ENCODE measurements around the gene TRHDE.

The TRHDE gene

DNA sequence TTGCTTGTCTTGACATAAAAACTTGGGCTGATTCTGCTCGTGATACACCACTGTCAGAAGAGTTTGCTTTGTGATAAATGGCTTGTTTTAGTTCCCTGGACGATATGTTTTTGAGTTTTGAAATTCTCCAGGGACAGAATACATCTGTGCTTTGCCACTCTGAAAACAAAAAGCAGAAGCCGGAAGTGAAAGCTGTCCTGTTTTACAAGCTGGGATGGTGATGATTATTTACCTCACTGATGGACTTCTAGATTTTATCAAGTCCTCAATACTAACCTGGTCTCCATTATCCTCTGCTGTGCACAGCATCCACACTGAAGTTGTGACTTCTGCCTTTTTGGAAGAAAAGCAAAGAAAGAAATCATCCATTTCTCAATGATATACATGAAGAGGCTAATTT lies 251.6 kb downstream of the TRHDE start:
- DNase-seq, result no peak

DNA sequence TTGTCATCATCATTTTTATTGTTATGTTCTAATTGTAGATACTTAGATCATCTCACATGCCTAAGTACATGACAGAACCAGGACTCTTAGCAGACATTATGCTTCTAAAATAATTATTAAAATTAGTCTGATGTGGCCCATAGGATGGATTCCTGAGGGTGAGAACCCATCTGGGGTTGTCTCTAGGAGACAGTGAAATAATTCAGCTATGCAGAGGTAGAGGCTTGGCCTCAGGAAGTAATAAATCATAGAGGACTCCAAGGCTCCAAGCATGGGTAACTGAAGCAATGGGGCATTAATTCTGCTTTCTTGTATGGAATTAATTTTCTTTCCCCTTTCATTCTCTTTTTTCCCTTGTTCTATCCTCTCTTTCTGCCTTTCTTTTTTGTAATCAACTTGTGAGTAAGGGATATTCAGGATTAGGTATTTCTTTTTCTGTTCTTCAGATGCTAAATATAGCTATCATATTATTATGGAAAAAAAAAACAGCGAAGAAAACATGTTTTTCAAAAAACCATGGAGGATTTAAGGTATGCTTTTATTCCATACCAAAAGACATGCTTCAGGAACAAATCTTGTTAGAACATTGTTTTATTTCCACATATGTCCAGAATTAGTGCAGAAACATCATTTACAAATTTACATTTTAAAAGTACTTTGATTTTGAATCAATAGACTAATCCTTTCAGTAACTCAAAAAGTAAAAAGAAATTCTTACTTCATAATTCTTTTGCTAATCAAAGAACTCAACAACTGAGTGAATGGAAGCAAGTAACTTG lies 263.2 kb downstream of the TRHDE start:
- DNase-seq, result no peak

- no peak for DNase-seq
Observed at GRCh38 chr12:72540811-72541210, 268.6 kb downstream of the TRHDE start.

- DNase-seq, result no peak
Observed at GRCh38 chr12:72543777-72544467, 271.8 kb downstream of the TRHDE start.

- DNase-seq, result no peak
Observed at GRCh38 chr12:72546106-72546505, 273.9 kb downstream of the TRHDE start.

DNA sequence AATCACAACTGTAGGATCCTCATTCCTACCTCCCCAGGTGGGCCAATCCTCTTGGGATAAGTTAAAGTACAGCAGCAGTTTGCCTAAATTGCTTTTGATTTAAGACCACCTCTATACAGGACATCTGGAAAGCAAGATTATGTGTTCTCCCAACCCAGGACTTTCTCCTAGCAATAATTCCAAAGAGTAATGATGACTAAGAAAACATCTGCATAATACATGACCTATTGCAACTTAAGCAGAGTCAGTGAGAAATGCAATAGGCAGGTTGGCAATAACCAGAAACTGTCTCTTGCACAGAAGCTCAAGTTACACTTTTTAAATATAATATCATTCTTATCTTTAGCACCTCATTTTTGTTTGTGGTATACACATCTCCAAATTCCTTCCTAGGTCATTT lies 275.4 kb downstream of the TRHDE start:
- no peak for DNase-seq

DNA sequence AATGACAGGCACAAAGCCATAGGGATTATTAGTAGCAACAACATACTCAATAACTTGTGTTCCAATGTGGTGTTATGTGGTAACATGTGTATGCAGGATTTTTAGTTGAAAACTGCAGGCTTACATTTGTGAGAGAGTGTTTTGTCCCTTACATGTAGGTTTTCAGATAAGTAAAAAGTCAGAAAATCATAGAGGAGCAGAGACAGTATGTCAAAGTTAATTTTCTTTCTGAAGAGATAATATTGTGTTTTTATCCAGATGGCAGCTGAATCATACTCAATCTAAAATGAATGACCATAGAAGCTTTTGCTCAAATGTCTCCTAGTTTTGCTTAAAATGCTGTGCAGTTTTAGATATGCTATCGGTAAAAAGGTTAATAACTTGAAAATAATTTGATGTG lies 277.0 kb downstream of the TRHDE start:
- DNase-seq, result no peak

- DNase-seq, result no peak
Observed at GRCh38 chr12:72560003-72560769, 288.0 kb downstream of the TRHDE start.

- no peak for DNase-seq
Observed at GRCh38 chr12:72570601-72571000, 298.4 kb downstream of the TRHDE start.

- DNase-seq, result no peak
Observed at GRCh38 chr12:72574138-72574537, 302.0 kb downstream of the TRHDE start.

GRCh38 chr12:72578327-72578726 lies 306.2 kb downstream of the TRHDE start:
- no peak for DNase-seq

DNA sequence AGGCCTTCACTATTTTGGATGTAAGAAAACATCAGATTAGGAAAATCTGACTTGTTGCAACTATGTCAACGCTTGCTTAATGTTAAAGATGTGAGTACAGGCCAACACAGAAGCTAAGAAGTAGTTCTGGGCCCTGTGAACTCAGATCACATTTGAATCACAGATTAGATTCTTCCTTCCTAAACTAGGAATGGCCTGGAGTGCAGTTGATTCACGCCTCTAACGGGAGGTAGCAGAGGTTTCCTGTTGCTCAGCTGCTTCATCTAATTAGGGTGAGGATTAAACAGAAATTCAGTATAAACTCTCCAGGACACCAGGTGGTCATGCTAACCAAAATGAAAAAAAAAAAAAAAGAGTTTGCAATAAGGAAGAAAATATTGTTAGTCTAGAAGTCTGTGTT lies 314.3 kb downstream of the TRHDE start:
- no peak for DNase-seq

DNA sequence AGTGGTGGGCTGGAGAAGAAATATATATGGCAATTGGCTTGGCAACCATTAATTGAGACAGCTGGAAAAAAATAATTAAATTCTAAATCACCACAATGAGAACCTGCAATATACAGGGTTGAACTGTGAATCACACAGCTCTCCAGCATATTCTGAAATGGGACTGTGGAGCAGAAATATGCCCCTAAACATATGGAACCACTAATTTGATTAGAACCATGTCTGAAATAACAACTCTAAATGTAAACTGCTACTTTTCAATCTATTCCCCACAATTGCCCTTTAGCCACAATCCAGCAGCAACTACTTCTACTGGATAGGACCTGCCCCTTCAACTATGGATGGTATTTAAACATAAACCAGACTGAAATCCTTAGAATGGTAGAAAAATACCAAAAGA lies 330.4 kb downstream of the TRHDE start:
- DNase-seq, result no peak

DNA sequence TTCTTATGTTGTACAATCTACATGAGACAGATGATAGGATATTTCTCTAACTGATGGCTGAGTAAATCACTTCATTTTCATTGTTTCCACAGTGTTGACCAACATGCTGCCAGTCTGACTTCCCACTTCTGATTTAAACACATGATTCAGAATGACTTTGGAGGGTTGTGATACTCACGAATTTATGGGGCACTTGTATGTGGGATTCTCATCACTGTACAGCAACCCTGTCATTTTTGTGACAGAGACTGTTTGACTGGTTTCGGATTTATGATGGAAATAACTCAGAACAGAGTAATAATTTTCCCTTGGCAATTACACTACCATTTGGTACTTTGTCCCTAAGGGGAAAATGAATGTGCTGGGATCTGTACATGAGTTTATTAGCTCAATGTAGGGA lies 333.8 kb downstream of the TRHDE start:
- no peak for DNase-seq

DNA sequence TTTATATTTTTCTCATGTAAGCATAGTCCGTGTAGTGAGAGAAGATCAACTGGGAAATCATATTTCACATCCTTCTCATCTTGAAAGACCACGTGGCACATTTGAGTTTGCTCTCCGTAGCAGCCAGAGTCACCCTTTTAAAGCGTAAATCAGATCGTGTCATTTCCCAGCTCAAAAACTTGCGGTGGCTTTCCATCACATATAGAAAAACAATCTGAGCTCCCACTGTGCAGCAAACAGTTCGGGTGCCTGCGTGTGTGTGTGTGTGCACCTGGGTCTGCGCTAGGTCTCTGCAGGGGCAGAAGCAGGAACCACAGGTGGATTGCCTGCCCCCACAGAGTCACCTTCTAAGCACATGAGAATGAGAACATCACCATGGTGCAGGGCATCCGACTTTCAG lies 338.2 kb downstream of the TRHDE start:
- no peak for DNase-seq

- DNase-seq, result no peak
Observed at GRCh38 chr12:72610854-72611358, 338.7 kb downstream of the TRHDE start.

DNA sequence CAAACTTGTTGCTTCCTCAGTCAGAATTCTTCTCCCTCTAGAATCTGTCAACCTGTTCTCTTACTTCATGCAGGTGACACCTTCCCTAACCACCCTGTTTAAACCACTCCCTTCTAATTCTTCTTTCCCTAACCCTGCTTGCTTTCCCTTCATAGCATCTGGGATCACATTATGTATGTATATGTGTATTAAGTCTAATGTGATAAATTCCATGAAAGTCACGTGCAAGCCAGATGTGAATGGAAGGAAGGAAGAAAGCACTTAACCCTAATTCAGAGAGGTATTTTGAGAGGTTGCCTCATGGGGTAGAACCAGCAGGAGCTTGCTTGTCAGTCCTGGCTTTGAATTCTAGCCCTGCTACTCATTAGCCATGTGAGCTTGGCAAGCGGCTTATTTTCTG lies 340.0 kb downstream of the TRHDE start:
- DNase-seq, result no peak

- no peak for DNase-seq
Observed at GRCh38 chr12:72618764-72619163, 346.6 kb downstream of the TRHDE start.

GRCh38 chr12:72622556-72622955 lies 350.4 kb downstream of the TRHDE start:
- DNase-seq, result no peak

GRCh38 chr12:72631926-72632685 lies 359.9 kb downstream of the TRHDE start:
- DNase-seq, result no peak

DNA sequence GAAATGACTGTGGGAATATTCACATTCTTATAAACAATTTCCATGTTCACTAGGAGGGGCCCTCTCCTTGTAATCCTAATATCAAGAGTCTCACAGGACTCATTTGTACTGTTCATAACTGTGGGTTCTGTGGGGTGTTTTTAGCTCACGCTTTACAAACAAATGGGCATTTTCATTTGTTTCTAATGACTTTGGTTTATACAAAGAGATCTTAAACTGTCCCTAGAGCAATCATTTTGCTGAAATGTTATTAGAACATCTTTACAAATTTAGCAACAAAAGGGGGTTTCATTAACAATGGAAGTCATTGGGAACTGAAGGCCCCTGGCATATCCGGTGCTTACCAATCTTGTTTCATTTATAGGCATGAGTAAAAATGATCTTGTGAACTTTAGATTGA lies 370.5 kb downstream of the TRHDE start:
- no peak for DNase-seq

GRCh38 chr12:72647139-72647538 lies 375.0 kb downstream of the TRHDE start:
- no peak for DNase-seq

GRCh38 chr12:72658615-72659014 lies 386.4 kb downstream of the TRHDE start:
- no peak for DNase-seq
